ENCODE data around the gene BLOC1S1. TPM values are rescaled to one million over a fixed set of nuclear protein-coding genes. Genes with fewer than 3 reads are reported as not detected.

Gene BLOC1S1
- polyA plus RNA-seq, 2 of the 4 experiments (the other 2 are of a cell fraction), result 112 to 138 TPM

DNA sequence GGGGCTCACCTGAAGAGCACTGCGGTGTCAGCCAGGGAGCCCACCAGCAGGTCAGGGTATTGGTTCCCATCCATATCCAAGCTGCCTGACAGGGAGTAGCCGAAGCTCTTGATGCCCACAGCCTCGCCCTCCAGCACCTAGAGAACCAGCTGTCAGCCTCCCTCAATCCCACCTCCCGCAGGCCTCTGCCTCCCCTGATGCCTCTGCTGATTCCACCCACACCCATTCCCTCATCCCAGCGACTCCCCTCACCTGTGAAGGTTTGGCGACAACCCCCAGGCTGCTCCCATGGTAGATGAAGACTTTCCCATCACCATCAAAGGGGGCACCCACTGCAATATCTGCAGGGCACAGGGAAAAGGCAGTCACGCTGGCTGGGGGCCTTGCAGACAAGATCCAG lies 18.2 kb upstream of the BLOC1S1 start:
- TF ChIP-seq RAD21 (conservative IDR thresholded peaks at IDR 0.05 in 1 of 2, IDR thresholded peaks at IDR 0.05 in 1 of 2) (no peak), NR3C1 (IDR thresholded peaks at IDR 0.05) (no peak), RARB (CRISPR knock-in tag; IDR thresholded peaks at IDR 0.05) (no peak), NFE2L2 (conservative IDR thresholded peaks at IDR 0.05; ENCODE audit: low read length) (no peak), FOXS1 (CRISPR knock-in tag; IDR thresholded peaks at IDR 0.05) (no peak), GATA3 (IDR thresholded peaks at IDR 0.05; ENCODE audit: borderline replicate concordance) (no peak)
- no peak overlapping the region for H3K27ac ChIP-seq
- no peak for FAIRE-seq
- no peak overlapping the region for H3K4me3 ChIP-seq
- DNase-seq (ENCODE audit: low read depth in 1 of 2, low spot score in 1 of 2), result no peak
- H3K4me2 ChIP-seq, result no peak overlapping the region
- no peaks in the 10 kb centered on the region for H3K4me1 ChIP-seq
- H3K9me3 ChIP-seq, result no peaks in the 10 kb centered on the region
- POLR2A ChIA-PET, result no interaction called here
- 53% methylated on average over 7 of the region's 7 CpGs for WGBS (ENCODE audit: missing lambda C conversion rate)
- no peak for ATAC-seq
- CTCF ChIA-PET, result interaction anchor here (1.1 kb wide), 1 partner anchor 8 kb away, joined by 3 read pairs; no protein-coding TSS in a partner anchor

DNA sequence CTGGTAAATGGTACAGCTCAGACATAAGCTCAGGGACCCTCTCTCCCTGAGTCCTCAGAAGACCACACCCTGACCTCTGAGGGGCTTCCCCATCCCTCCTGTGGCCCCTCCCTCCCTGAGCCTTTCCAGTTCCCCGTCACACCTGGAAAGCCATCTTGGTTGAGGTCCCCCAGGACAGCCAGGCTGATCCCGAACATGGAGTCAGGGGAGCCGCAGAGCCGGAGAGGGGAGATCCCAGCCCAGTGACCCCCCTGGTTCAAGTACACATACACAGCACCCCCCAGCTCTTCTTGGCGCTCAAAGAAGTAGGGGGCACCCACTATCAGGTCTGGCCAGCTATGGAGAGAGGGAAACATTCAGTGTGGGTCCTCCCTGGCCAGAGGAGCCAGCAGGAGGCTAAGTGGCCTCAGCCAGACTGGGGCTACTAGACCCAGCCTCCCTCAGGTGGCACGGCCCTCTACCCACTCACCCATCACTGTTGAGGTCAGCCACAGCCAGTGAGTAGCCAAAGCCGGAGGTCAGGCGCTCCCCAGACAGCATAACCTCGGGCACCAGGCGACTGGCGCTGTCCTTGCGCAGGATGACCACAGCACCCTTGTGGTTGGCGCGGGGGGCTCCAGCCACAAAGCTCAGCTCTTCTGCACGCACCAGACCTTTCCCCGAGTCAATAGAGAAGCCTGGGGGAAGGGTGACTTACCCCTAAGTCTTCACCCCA lies 17.4 kb upstream of the BLOC1S1 start:
- ChIA-PET POLR2A (no interaction called here), CTCF (interaction anchor here (1.1 to 1.3 kb wide), 3 partner anchors 8 to 23 kb away, joined by 3 read pairs; partner anchors contain the start of gene BLOC1S1)
- H3K27ac ChIP-seq, result no peak overlapping the region
- no peaks in the 10 kb centered on the region for H3K4me1 ChIP-seq
- no peak overlapping the region for H3K4me3 ChIP-seq
- no peak for FAIRE-seq
- no peaks in the 10 kb centered on the region for H3K9me3 ChIP-seq
- TF ChIP-seq JUNB (IDR thresholded peaks at IDR 0.05) (no peak), EHMT2 (IDR thresholded peaks at IDR 0.05; ENCODE audit: low read depth) (no peak), GATA3 (IDR thresholded peaks at IDR 0.05; ENCODE audit: borderline replicate concordance) (no peak), HOXA7 (CRISPR knock-in tag; IDR thresholded peaks at IDR 0.05) (no peak), ZFP36 (IDR thresholded peaks at IDR 0.05; ENCODE audit: borderline replicate concordance, partially characterized antibody) (no peak), KDM5A (IDR thresholded peaks at IDR 0.05) (no peak), CHD2 (IDR thresholded peaks at IDR 0.05; ENCODE audit: low read length, partially characterized antibody) (no peak)
- TF ChIP-seq, protein P1, sequence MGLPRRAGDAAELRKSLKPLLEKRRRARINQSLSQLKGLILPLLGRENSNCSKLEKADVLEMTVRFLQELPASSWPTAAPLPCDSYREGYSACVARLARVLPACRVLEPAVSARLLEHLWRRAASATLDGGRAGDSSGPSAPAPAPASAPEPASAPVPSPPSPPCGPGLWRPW (IDR thresholded peaks at IDR 0.05), result no peak
- no peak for ATAC-seq
- 61% methylated on average over 7 of the region's 16 CpGs for WGBS (ENCODE audit: missing lambda C conversion rate)
- DNase-seq (ENCODE audit: low read depth in 1 of 2, low spot score in 1 of 2), result no peak
- H3K4me2 ChIP-seq, result no peak overlapping the region

DNA sequence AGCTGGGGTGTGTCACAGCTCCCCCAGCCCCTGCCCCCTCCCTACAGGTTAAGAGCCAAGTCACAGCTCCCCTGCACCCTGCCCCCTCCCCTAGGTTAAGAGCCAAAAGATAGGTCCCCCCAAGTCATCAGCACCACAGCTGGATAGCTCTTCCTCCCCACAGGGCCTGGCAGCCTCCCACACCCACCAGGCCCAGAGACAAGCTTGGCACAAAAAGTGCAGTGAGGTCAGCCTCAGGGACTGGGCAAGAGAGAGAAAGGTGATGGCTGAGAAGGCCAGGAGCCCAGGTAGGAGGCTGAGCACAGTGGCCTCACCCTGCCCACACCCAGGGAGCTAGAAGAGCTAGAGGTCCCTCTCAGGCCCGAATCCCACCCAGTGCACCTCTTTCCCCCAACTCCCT lies 16.9 kb upstream of the BLOC1S1 start:
- Histone ChIP-seq H3K4me1 (peaks cover 3% of the 10 kb centered on the region; the same call in 1 of the 3 replicates), H3K27ac (no peak overlapping the region), H3K4me3 (no peak overlapping the region), H3K9me3 (no peaks in the 10 kb centered on the region), H3K4me2 (no peak overlapping the region)
- ATAC-seq (0 out of 6 replicates have a peak, but pooled peaks of 1 of the 2 experiments have one; percentile 4), DNase-seq (ENCODE audit: low read depth in 1 of 2, low spot score in 1 of 2) (no peak), FAIRE-seq (no peak)
- no peak for TF ChIP-seq HOXB5 (CRISPR knock-in tag; IDR thresholded peaks at IDR 0.05)
- TF ChIP-seq SREBF2 (IDR thresholded peaks at IDR 0.05), result no peak
- TF ChIP-seq, protein P2, sequence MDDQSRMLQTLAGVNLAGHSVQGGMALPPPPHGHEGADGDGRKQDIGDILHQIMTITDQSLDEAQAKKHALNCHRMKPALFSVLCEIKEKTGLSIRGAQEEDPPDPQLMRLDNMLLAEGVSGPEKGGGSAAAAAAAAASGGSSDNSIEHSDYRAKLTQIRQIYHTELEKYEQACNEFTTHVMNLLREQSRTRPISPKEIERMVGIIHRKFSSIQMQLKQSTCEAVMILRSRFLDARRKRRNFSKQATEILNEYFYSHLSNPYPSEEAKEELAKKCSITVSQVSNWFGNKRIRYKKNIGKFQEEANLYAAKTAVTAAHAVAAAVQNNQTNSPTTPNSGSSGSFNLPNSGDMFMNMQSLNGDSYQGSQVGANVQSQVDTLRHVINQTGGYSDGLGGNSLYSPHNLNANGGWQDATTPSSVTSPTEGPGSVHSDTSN (IDR thresholded peaks at IDR 0.05), result no peak
- TF ChIP-seq NPAS2 (CRISPR knock-in tag; IDR thresholded peaks at IDR 0.05; ENCODE audit: borderline replicate concordance), result no peak
- TF ChIP-seq FOSB (CRISPR knock-in tag; IDR thresholded peaks at IDR 0.05), result no peak
- no peak for TF ChIP-seq TP53 (CRISPR knock-in tag; IDR thresholded peaks at IDR 0.05)
- TF ChIP-seq, protein P3, sequence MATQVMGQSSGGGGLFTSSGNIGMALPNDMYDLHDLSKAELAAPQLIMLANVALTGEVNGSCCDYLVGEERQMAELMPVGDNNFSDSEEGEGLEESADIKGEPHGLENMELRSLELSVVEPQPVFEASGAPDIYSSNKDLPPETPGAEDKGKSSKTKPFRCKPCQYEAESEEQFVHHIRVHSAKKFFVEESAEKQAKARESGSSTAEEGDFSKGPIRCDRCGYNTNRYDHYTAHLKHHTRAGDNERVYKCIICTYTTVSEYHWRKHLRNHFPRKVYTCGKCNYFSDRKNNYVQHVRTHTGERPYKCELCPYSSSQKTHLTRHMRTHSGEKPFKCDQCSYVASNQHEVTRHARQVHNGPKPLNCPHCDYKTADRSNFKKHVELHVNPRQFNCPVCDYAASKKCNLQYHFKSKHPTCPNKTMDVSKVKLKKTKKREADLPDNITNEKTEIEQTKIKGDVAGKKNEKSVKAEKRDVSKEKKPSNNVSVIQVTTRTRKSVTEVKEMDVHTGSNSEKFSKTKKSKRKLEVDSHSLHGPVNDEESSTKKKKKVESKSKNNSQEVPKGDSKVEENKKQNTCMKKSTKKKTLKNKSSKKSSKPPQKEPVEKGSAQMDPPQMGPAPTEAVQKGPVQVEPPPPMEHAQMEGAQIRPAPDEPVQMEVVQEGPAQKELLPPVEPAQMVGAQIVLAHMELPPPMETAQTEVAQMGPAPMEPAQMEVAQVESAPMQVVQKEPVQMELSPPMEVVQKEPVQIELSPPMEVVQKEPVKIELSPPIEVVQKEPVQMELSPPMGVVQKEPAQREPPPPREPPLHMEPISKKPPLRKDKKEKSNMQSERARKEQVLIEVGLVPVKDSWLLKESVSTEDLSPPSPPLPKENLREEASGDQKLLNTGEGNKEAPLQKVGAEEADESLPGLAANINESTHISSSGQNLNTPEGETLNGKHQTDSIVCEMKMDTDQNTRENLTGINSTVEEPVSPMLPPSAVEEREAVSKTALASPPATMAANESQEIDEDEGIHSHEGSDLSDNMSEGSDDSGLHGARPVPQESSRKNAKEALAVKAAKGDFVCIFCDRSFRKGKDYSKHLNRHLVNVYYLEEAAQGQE (IDR thresholded peaks at IDR 0.05), result no peak
- TF ChIP-seq EHF (CRISPR knock-in tag; IDR thresholded peaks at IDR 0.05), result no peak
- no peak for TF ChIP-seq HOXB13 (CRISPR knock-in tag; IDR thresholded peaks at IDR 0.05; ENCODE audit: low read depth)
- no peak for TF ChIP-seq ZC3H11A (IDR thresholded peaks at IDR 0.05)
- no peak for TF ChIP-seq ZFP36 (IDR thresholded peaks at IDR 0.05; ENCODE audit: borderline replicate concordance, partially characterized antibody)
- TF ChIP-seq, protein P4, sequence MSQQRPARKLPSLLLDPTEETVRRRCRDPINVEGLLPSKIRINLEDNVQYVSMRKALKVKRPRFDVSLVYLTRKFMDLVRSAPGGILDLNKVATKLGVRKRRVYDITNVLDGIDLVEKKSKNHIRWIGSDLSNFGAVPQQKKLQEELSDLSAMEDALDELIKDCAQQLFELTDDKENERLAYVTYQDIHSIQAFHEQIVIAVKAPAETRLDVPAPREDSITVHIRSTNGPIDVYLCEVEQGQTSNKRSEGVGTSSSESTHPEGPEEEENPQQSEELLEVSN (IDR thresholded peaks at IDR 0.05; ENCODE audit: borderline replicate concordance, low read depth), result no peak
- TF ChIP-seq CEBPB (IDR thresholded peaks at IDR 0.05), result no peak
- TF ChIP-seq CHD2 (IDR thresholded peaks at IDR 0.05; ENCODE audit: low read length, partially characterized antibody), result no peak
- no peak for TF ChIP-seq SMC3 (IDR thresholded peaks at IDR 0.05)
- TF ChIP-seq POLR2A (IDR thresholded peaks at IDR 0.05; ENCODE audit: low read length), result no peak
- TF ChIP-seq, protein P1 (IDR thresholded peaks at IDR 0.05), result no peak
- TF ChIP-seq RAD21 (conservative IDR thresholded peaks at IDR 0.05 in 1 of 2, IDR thresholded peaks at IDR 0.05 in 1 of 2), result no peak
- ChIA-PET POLR2A (no interaction called here), CTCF (interaction anchor here (1.2 to 2.0 kb wide), 3 partner anchors 16 to 23 kb away, joined by 3 to 7 read pairs (median 3); partner anchors contain the start of gene BLOC1S1)
- 22% methylated on average over 1 of the region's 1 CpG for WGBS (ENCODE audit: missing lambda C conversion rate)

All from A549 (cell line).